Spleen (tissue), 11 donors: ENCODE measurements around the gene INF2. TPM values are rescaled to one million over a fixed set of nuclear protein-coding genes. Genes with fewer than 3 reads are reported as not detected.

Source experiments
- DNase-seq: peaks from one replicate; pipeline ENCODE4 v3.0.0-alpha.2; 2020
- H3K27ac ChIP-seq, 8 donors: fragments of 200-600 bp; sonication (generic) in 7 of 8; 1 replicate in 4 of 8; 2 replicates in 4 of 8; pipeline versions ENCODE4 v1.5.0 to v1.8.0; 2016 to 2021; ENCODE audit warnings: inconsistent platforms in 4 of 8, mild to moderate bottlenecking in 4 of 8, moderate library complexity in 1 of 8
- H3K27me3 ChIP-seq, 7 donors: fragments of 200-600 bp; sonication (generic) in 6 of 7; replicated peaks in 1 of 7; 1 replicate in 4 of 7; 2 replicates in 3 of 7; pipeline versions ENCODE4 v1.5.0 to v1.8.0; 2016 to 2021; ENCODE audit warnings: inconsistent platforms in 3 of 7, mild to moderate bottlenecking in 1 of 7
- H3K36me3 ChIP-seq, 6 donors: fragments of 200-600 bp; sonication (generic) in 5 of 6; 1 replicate in 4 of 6; 2 replicates in 2 of 6; pipeline versions ENCODE4 v1.5.0 to v1.8.0; 2016 to 2021; ENCODE audit warnings: inconsistent platforms in 2 of 6
- H3K4me1 ChIP-seq, 6 donors: fragments of 200-600 bp; sonication (generic) in 5 of 6; 1 replicate in 3 of 6; 2 replicates in 3 of 6; pipeline versions ENCODE4 v1.5.0 to v1.8.0; 2016 to 2021; ENCODE audit warnings: inconsistent platforms in 3 of 6
- H3K4me3 ChIP-seq, 8 donors: fragments of 200-600 bp; sonication (generic) in 7 of 8; 1 replicate in 4 of 8; 2 replicates in 4 of 8; pipeline versions ENCODE4 v1.5.0 to v1.8.0; 2016 to 2021; ENCODE audit warnings: inconsistent platforms in 4 of 8, mild to moderate bottlenecking in 4 of 8, moderate library complexity in 2 of 8
- H3K9me3 ChIP-seq, 8 donors: fragments of 200-600 bp; sonication (generic) in 7 of 8; 1 replicate in 4 of 8; 2 replicates in 4 of 8; pipeline versions ENCODE4 v1.5.0 to v1.8.0; 2016 to 2021; ENCODE audit warnings: inconsistent platforms in 4 of 8
- CTCF ChIP-seq, 11 experiments: fragments of 200-600 bp in 7 of 11; fragments of 450-650 bp in 4 of 11; sonication (generic) in 4 of 11; IDR thresholded peaks in 8 of 11; conservative IDR thresholded peaks in 3 of 11; 1 replicate in 7 of 11; 2 replicates in 4 of 11; pipeline versions ENCODE4 v1.4.0 to v1.8.0; 2016 to 2021; ENCODE audit warnings: antibody characterized with exemption in 11 of 11, inconsistent platforms in 4 of 11, mild to moderate bottlenecking in 1 of 11
- POLR2A ChIP-seq, 3 donors: fragments of 450-650 bp; IDR thresholded peaks; one replicate each; pipeline ENCODE4 v1.5.1; 2017; ENCODE audit warnings: antibody characterized with exemption in 3 of 3, mild to moderate bottlenecking in 1 of 3
- POLR2AphosphoS5 ChIP-seq, 3 donors: sonication (generic); formaldehyde crosslinking; IDR thresholded peaks; one replicate each; pipeline ENCODE4 v1.5.1; 2017; ENCODE audit warnings: antibody characterized with exemption in 3 of 3
- WGBS, 5 donors: extraction: QIAGEN DNeasy Blood & Tissue Kit in 3 of 5; methylation state at CpG; one replicate each; pipeline versions ENCODE4 v1.1.5 to v1.1.7; 2013 to 2018; 5-methylcytosine and 5-hydroxymethylcytosine counted together
- intact Hi-C: fragments of 100-400 bp; cut with DNase I; formaldehyde crosslinking; loops from one replicate; pipeline ENCODE4 v1.15.0; 2023; ENCODE audit warnings: low total_unique reads
- polyA plus RNA-seq, 3 donors: library from polyadenylated mRNA; stranded (reverse); fragments of 200-250 nt; gene quantifications; one replicate each; pipeline ENCODE4 v1.2.1, GENCODE V29; 2013
- total RNA-seq, 7 donors: library from RNA; depleted of rRNA in 3 of 7; stranded (reverse); fragments of >200 nt in 3 of 7; fragmentation: NEBNext Ultra II Directional in 4 of 7; extraction: Animal tissue kit (Norgen Biotek cat#: 25700) in 4 of 7; gene quantifications; one replicate each; pipeline versions ENCODE4 v1.1.0 to v1.2.1, GENCODE V29; 2016 to 2021
- donor health status: healthy with polysubstance abuse.
- donor health status: DM: no; HTN: no; CAD: no; lungs with moderate emphysema.
- donor health status: DM: no; HTN: no; CAD: no.
- donor health status: Bipolar disorder and iron deficiency.
- donor health status: healthy.
- donor health status: DM: no; HTN: no; CAD: no.
- donor health status: DM: yes; HTN: yes; CAD: no.

Gene INF2
- total and polyA plus RNA-seq, 10 donors, result 56.6 to 120 (median 98.6) TPM

GRCh38 chr14:104687601-104688504 is 1.6 kb upstream of the INF2 start:
- WGBS, 5 donors, result 55 to 76% (median 68%) methylated on average over 15 to 31 of the region's 31 CpGs

GRCh38 chr14:104688505-104689108 is 811 bp upstream of the INF2 start:
- H3K4me3 ChIP-seq, result peak overlapping the region in 6 of 8 donors; percentile 74 to 96 (median 84)
- intact Hi-C loops, result no loop called here
- TF ChIP-seq CTCF (IDR thresholded peaks at IDR 0.05 in 8 of 11, conservative IDR thresholded peaks at IDR 0.05 in 3 of 11) (no peak), POLR2AphosphoS5 (IDR thresholded peaks at IDR 0.05) (no peak), POLR2A (IDR thresholded peaks at IDR 0.05) (no peak)
- no peak for DNase-seq
- peaks cover 0 to 15% (median 0%) of the 10 kb centered on the region in 7 donors for H3K27me3 ChIP-seq
- H3K4me1 ChIP-seq, result peaks cover 50 to 85% (median 72%) of the 10 kb centered on the region in 6 donors
- H3K9me3 ChIP-seq, result no peaks in the 10 kb centered on the region
- H3K36me3 ChIP-seq, result peaks cover 0 to 16% (median 0%) of the 10 kb centered on the region in 6 donors
- H3K27ac ChIP-seq, result peak overlapping the region; percentile 1 to 90 (median 84)
- WGBS, 5 donors, result 43 to 64% (median 56%) methylated on average over 15 to 24 of the region's 24 CpGs

More at GRCh38 chr14:104687601-104688504, 1.6 kb upstream of the INF2 start:
- DNase-seq, result no peak
- Histone ChIP-seq H3K27me3 (peaks cover 0 to 15% (median 0%) of the 10 kb centered on the region in 7 donors), H3K4me1 (peaks cover 43 to 80% (median 64%) of the 10 kb centered on the region in 6 donors), H3K27ac (peak overlapping the region in 6 of 8 donors; percentile 72 to 90 (median 86)), H3K36me3 (peaks cover 0 to 13% (median 0%) of the 10 kb centered on the region in 6 donors), H3K9me3 (no peaks in the 10 kb centered on the region), H3K4me3 (no peak overlapping the region)
- no peak for TF ChIP-seq CTCF (IDR thresholded peaks at IDR 0.05 in 8 of 11, conservative IDR thresholded peaks at IDR 0.05 in 3 of 11)
- TF ChIP-seq POLR2A (IDR thresholded peaks at IDR 0.05), result no peak
- TF ChIP-seq POLR2AphosphoS5 (IDR thresholded peaks at IDR 0.05), result peak in 2 of 3 donors; percentile 49 to 66
- intact Hi-C loops, result no loop called here

GRCh38 chr14:104689881-104690711 is 678 bp downstream of the INF2 start:
- Histone ChIP-seq H3K36me3 (peaks cover 0 to 24% (median 0%) of the 10 kb centered on the region in 6 donors), H3K4me3 (peak overlapping the region; percentile 74 to 96 (median 87)), H3K4me1 (peaks cover 61 to 94% (median 85%) of the 10 kb centered on the region in 6 donors), H3K9me3 (no peaks in the 10 kb centered on the region), H3K27ac (peak overlapping the region; percentile 21 to 90 (median 84)), H3K27me3 (peaks cover 0 to 15% (median 0%) of the 10 kb centered on the region in 7 donors)
- intact Hi-C loops, result no loop called here
- DNase-seq, result no peak
- 7 to 22% (median 8%) methylated on average over 2 to 50 of the region's 50 CpGs for WGBS, 5 donors
- TF ChIP-seq CTCF (IDR thresholded peaks at IDR 0.05 in 8 of 11, conservative IDR thresholded peaks at IDR 0.05 in 3 of 11) (no peak), POLR2AphosphoS5 (IDR thresholded peaks at IDR 0.05) (no peak), POLR2A (IDR thresholded peaks at IDR 0.05) (no peak)
